K562 (cell line): ENCODE results near the gene SKAP2. TPM values are rescaled to one million over a fixed set of nuclear protein-coding genes. Genes with fewer than 3 reads are reported as not detected.
A peak's percentile ranks its signal among the peaks of the same experiment; 100 is the strongest.

ENCODE experiments used
- BCL6 ChIP-seq: fragments of 250-450 bp; sonication (Bioruptor Pico); IDR thresholded peaks from 2 replicates; pipeline ENCODE4 v1.4.0; 2020
- EP300 ChIP-seq: IDR thresholded peaks from 2 replicates; pipeline ENCODE4 v1.6.1; 2012; ENCODE audit warnings: low read length, improper control_type of control experiment
- GATAD2B ChIP-seq: fragments of 450-650 bp; IDR thresholded peaks from 2 replicates; pipeline ENCODE4 v1.6.1; 2017; ENCODE audit warnings: mild to moderate bottlenecking, borderline replicate concordance
- GTF2E2 ChIP-seq: fragments of 200-800 bp; sonication (Bioruptor generic); IDR thresholded peaks from 2 replicates; pipeline ENCODE4 v1.6.1; 2016; ENCODE audit warnings: missing genetic modification characterization, missing compliant biosample characterization
- HLTF ChIP-seq: fragments of 450-650 bp; IDR thresholded peaks from 2 replicates; pipeline ENCODE4 v1.6.1; 2016
- KDM2B ChIP-seq: fragments of 250-450 bp; sonication (Bioruptor Pico); IDR thresholded peaks from 2 replicates; pipeline ENCODE4 v1.8.0; 2021; ENCODE audit warnings: mild to moderate bottlenecking, moderate library complexity
- LARP7 ChIP-seq: fragments of 450-650 bp; IDR thresholded peaks from 2 replicates; pipeline ENCODE4 v1.6.1; 2016
- MBD2 ChIP-seq: sonication (generic); IDR thresholded peaks from 2 replicates; pipeline ENCODE4 v1.6.1; 2016; ENCODE audit warnings: low read depth, borderline replicate concordance
- NFYB ChIP-seq: IDR thresholded peaks from 2 replicates; pipeline ENCODE4 v1.6.1; 2011; ENCODE audit warnings: mild to moderate bottlenecking, moderate library complexity; ENCODE audit not compliant: insufficient read length; ENCODE audit errors: extremely low read depth
- NR1H2 ChIP-seq: sonication (generic); formaldehyde crosslinking; IDR thresholded peaks from 2 replicates; pipeline ENCODE4 v1.4.0; 2020; ENCODE audit warnings: mild to moderate bottlenecking, missing genetic modification reagents
- PPARD ChIP-seq: fragments of 250-450 bp; sonication (Bioruptor Pico); IDR thresholded peaks from 2 replicates; pipeline ENCODE4 v1.8.0; 2022; ENCODE audit warnings: inconsistent platforms, mild to moderate bottlenecking, moderate library complexity
- TAL1 ChIP-seq: fragments of 450-650 bp; IDR thresholded peaks from 2 replicates; pipeline ENCODE4 v1.6.1; 2016; ENCODE audit warnings: mild to moderate bottlenecking
- ZNF146 ChIP-seq: IDR thresholded peaks from one replicate; pipeline ENCODE4 v1.6.1; 2018; ENCODE audit warnings: missing compliant biosample characterization; ENCODE audit not compliant: unreplicated experiment
- polyA plus RNA-seq, 8 experiments: library from polyadenylated mRNA; depleted of rRNA in 4 of 8; stranded (reverse) in 5 of 8; unstranded in 3 of 8; fragments of >200 nt; fragmentation: Nextera tagmentation in 2 of 8; fragmentation: Illumina TruSeq in 1 of 8; extraction: Ambion mirVana in 2 of 8; extraction: Trizol in 1 of 8; gene quantifications; 2 replicates each; pipeline versions ENCODE4 v1.2.1 to v1.2.3, GENCODE V29; 2011 to 2014; ENCODE audit warnings: inconsistent platforms in 1 of 8, missing spikeins in 1 of 8
- total RNA-seq, 7 experiments: library from RNA; depleted of rRNA in 6 of 7; stranded (reverse); fragments of >200 nt in 6 of 7; fragmentation: Illumina TruSeq in 2 of 7; extraction: Trizol in 2 of 7; gene quantifications; 2 replicates each; pipeline versions ENCODE4 v1.2.1 to v1.2.3, GENCODE V29; 2011 to 2021; ENCODE audit warnings: low replicate concordance in 1 of 7
- TF ChIP-seq, protein P1 (sequence below), 2 experiments: fragments of 450-650 bp; IDR thresholded peaks; 2 replicates each; pipeline ENCODE4 v1.6.1; 2018; ENCODE audit warnings: mild to moderate bottlenecking in 2 of 2, low read depth in 1 of 2; ENCODE audit not compliant: partially characterized antibody in 2 of 2
- TF ChIP-seq, protein P2 (sequence below), 2 experiments: fragments of 450-650 bp in 1 of 2; sonication (generic) in 1 of 2; formaldehyde crosslinking; conservative IDR thresholded peaks; 2 replicates each; pipeline versions ENCODE4 v1.4.0 to v1.8.1; 2020 to 2022; ENCODE audit warnings: mild to moderate bottlenecking in 1 of 2, missing genetic modification reagents in 1 of 2
- TF ChIP-seq, protein P3 (sequence below): fragments of 450-650 bp; formaldehyde crosslinking; IDR thresholded peaks from 2 replicates; pipeline ENCODE4 v1.4.0; 2020; ENCODE audit warnings: mild to moderate bottlenecking, moderate library complexity
- TF ChIP-seq, protein P4 (sequence below): IDR thresholded peaks from 2 replicates; pipeline ENCODE4 v1.6.1; 2014; ENCODE audit warnings: antibody characterized with exemption
- TF ChIP-seq, protein P5 (sequence below): fragments of 250-450 bp; sonication (Bioruptor Pico); IDR thresholded peaks from 2 replicates; pipeline ENCODE4 v1.9.0; 2021; ENCODE audit warnings: mild to moderate bottlenecking, inconsistent platforms
- TF ChIP-seq, protein P6 (sequence below): sonication (generic); formaldehyde crosslinking; IDR thresholded peaks from 2 replicates; pipeline ENCODE4 v1.8.0; 2022; ENCODE audit warnings: missing genetic modification reagents, mild to moderate bottlenecking, moderate library complexity, borderline replicate concordance

SKAP2 gene
- total and polyA plus RNA-seq, 9 of the 15 experiments (the other 6 are each of a cell fraction or from before 2014, with no cell fraction given), result 4.2 to 11.7 (median 8.3) TPM

DNA sequence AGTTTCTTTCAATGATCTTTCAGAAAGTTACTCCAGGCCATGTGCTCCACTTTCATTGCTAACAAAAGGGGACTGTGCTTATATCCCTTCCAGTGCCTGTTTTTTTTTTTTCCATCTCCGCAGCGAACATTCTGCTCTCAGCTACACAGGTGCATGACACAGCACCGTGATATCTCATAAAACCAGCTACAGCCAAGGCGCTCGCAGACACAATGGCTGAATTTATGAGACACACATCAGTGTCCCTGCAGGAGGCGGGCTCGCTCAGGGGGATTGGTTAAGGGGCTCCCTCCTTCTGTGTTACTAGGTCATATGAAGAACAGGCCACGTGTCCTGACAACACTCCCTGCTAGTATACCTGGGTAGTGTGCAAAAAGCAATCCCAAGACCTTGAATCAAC is 245.5 kb downstream of the SKAP2 start (continued):
- no peak for TF ChIP-seq KDM2B (CRISPR knock-in tag)
- TF ChIP-seq, protein P1, sequence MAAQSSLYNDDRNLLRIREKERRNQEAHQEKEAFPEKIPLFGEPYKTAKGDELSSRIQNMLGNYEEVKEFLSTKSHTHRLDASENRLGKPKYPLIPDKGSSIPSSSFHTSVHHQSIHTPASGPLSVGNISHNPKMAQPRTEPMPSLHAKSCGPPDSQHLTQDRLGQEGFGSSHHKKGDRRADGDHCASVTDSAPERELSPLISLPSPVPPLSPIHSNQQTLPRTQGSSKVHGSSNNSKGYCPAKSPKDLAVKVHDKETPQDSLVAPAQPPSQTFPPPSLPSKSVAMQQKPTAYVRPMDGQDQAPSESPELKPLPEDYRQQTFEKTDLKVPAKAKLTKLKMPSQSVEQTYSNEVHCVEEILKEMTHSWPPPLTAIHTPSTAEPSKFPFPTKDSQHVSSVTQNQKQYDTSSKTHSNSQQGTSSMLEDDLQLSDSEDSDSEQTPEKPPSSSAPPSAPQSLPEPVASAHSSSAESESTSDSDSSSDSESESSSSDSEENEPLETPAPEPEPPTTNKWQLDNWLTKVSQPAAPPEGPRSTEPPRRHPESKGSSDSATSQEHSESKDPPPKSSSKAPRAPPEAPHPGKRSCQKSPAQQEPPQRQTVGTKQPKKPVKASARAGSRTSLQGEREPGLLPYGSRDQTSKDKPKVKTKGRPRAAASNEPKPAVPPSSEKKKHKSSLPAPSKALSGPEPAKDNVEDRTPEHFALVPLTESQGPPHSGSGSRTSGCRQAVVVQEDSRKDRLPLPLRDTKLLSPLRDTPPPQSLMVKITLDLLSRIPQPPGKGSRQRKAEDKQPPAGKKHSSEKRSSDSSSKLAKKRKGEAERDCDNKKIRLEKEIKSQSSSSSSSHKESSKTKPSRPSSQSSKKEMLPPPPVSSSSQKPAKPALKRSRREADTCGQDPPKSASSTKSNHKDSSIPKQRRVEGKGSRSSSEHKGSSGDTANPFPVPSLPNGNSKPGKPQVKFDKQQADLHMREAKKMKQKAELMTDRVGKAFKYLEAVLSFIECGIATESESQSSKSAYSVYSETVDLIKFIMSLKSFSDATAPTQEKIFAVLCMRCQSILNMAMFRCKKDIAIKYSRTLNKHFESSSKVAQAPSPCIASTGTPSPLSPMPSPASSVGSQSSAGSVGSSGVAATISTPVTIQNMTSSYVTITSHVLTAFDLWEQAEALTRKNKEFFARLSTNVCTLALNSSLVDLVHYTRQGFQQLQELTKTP (IDR thresholded peaks at IDR 0.05; ENCODE audit: low read depth in 1 of 2, partially characterized antibody in 2 of 2), result no peak
- TF ChIP-seq, protein P2, sequence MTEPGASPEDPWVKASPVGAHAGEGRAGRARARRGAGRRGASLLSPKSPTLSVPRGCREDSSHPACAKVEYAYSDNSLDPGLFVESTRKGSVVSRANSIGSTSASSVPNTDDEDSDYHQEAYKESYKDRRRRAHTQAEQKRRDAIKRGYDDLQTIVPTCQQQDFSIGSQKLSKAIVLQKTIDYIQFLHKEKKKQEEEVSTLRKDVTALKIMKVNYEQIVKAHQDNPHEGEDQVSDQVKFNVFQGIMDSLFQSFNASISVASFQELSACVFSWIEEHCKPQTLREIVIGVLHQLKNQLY (CRISPR knock-in tag; conservative IDR thresholded peaks at IDR 0.05), result no peak
- TF ChIP-seq NR1H2 (CRISPR knock-in tag), result no peak
- TF ChIP-seq HLTF, result no peak
- no peak for TF ChIP-seq GATAD2B
- TF ChIP-seq, protein P3, sequence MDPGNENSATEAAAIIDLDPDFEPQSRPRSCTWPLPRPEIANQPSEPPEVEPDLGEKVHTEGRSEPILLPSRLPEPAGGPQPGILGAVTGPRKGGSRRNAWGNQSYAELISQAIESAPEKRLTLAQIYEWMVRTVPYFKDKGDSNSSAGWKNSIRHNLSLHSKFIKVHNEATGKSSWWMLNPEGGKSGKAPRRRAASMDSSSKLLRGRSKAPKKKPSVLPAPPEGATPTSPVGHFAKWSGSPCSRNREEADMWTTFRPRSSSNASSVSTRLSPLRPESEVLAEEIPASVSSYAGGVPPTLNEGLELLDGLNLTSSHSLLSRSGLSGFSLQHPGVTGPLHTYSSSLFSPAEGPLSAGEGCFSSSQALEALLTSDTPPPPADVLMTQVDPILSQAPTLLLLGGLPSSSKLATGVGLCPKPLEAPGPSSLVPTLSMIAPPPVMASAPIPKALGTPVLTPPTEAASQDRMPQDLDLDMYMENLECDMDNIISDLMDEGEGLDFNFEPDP (CRISPR knock-in tag), result no peak
- TF ChIP-seq TAL1, result peak; percentile 41; the same call in 1 of the 2 replicates
- TF ChIP-seq BCL6 (CRISPR knock-in tag), result no peak
- TF ChIP-seq, protein P4, sequence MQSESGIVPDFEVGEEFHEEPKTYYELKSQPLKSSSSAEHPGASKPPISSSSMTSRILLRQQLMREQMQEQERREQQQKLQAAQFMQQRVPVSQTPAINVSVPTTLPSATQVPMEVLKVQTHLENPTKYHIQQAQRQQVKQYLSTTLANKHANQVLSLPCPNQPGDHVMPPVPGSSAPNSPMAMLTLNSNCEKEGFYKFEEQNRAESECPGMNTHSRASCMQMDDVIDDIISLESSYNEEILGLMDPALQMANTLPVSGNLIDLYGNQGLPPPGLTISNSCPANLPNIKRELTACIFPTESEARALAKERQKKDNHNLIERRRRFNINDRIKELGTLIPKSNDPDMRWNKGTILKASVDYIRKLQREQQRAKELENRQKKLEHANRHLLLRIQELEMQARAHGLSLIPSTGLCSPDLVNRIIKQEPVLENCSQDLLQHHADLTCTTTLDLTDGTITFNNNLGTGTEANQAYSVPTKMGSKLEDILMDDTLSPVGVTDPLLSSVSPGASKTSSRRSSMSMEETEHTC, result no peak
- TF ChIP-seq, protein P5, sequence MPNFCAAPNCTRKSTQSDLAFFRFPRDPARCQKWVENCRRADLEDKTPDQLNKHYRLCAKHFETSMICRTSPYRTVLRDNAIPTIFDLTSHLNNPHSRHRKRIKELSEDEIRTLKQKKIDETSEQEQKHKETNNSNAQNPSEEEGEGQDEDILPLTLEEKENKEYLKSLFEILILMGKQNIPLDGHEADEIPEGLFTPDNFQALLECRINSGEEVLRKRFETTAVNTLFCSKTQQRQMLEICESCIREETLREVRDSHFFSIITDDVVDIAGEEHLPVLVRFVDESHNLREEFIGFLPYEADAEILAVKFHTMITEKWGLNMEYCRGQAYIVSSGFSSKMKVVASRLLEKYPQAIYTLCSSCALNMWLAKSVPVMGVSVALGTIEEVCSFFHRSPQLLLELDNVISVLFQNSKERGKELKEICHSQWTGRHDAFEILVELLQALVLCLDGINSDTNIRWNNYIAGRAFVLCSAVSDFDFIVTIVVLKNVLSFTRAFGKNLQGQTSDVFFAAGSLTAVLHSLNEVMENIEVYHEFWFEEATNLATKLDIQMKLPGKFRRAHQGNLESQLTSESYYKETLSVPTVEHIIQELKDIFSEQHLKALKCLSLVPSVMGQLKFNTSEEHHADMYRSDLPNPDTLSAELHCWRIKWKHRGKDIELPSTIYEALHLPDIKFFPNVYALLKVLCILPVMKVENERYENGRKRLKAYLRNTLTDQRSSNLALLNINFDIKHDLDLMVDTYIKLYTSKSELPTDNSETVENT (CRISPR knock-in tag), result no peak
- no peak for TF ChIP-seq ZNF146
- no peak for TF ChIP-seq NFYB
- TF ChIP-seq, protein P6, sequence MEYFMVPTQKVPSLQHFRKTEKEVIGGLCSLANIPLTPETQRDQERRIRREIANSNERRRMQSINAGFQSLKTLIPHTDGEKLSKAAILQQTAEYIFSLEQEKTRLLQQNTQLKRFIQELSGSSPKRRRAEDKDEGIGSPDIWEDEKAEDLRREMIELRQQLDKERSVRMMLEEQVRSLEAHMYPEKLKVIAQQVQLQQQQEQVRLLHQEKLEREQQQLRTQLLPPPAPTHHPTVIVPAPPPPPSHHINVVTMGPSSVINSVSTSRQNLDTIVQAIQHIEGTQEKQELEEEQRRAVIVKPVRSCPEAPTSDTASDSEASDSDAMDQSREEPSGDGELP, result no peak
- no peak for TF ChIP-seq LARP7
- TF ChIP-seq MBD2, result no peak
- TF ChIP-seq PPARD (CRISPR knock-in tag), result no peak
- 0 out of 2 replicates have a peak, but pooled peaks have one; percentile 9 for TF ChIP-seq EP300
- no peak for TF ChIP-seq GTF2E2 (tag)
